ENCODE measurements around the gene CPNE1. TPM values are rescaled to one million over a fixed set of nuclear protein-coding genes. Genes with fewer than 3 reads are reported as not detected.

Gene CPNE1
- total RNA-seq, 3 donors from 2014 or later (not counting 1 experiment from before 2014, with no cell fraction given), result 298 to 342 (median 334) TPM

DNA sequence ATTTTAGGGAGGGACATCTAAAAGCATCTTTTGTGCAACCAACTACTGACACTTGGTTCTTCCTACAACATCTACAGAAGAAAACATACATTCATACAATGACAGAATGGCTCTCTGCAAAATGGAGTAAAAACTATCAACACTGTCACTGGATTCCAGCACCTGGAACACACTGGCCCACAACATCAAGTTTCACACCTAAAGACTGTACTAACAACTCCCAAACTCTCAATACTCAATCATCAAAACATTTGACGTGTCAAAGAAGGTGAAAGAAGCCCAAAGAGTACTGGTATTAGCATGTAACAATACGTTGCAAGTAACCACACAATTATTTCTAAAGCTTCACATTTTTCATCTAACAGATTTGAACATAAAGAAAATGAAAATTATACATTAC, 2.1 kb downstream of the CPNE1 start:
- ATAC-seq, result no peak
- peak overlapping the region; percentile 96 for H3K4me3 Mint-ChIP-seq
- H3K27me3 Mint-ChIP-seq (ENCODE audit: low read depth in 2 of 2), result no peaks in the 10 kb centered on the region
- peaks cover 63 to 66% of the 10 kb centered on the region in 2 donors for H3K4me1 Mint-ChIP-seq
- Histone ChIP-seq H3K27me3 (ENCODE audit: control insufficient read depth, insufficient read depth, low read length) (no peaks in the 10 kb centered on the region), H3K4me3 (ENCODE audit: low read length) (no peak overlapping the region), H3K9me3 (ENCODE audit: control insufficient read depth, insufficient read depth, low read length) (no peaks in the 10 kb centered on the region), H3K27ac (ENCODE audit: low read length) (peak overlapping the region; percentile 67), H3K4me1 (ENCODE audit: control insufficient read depth, insufficient read depth, low read length) (peaks cover 34% of the 10 kb centered on the region), H3K36me3 (ENCODE audit: control insufficient read depth, insufficient read depth, low read length) (no peaks in the 10 kb centered on the region)
- WGBS (ENCODE audit: insufficient coverage), result 19% methylated on average over 2 of the region's 2 CpGs
- DNase-seq, result peak in 1 of 2 donors; percentile 28
- peak overlapping the region in 1 of 2 donors; percentile 100 for H3K27ac Mint-ChIP-seq
- intact Hi-C loops (cut with micrococcal nuclease), result loop anchor here (5.0 kb wide), 1 partner anchor 35 kb away; the partner anchor contains the start of genes NFS1 and ROMO1
- no peaks in the 10 kb centered on the region for H3K36me3 Mint-ChIP-seq
- no peaks in the 10 kb centered on the region for H3K9me3 Mint-ChIP-seq
- TF ChIP-seq, protein P1, sequence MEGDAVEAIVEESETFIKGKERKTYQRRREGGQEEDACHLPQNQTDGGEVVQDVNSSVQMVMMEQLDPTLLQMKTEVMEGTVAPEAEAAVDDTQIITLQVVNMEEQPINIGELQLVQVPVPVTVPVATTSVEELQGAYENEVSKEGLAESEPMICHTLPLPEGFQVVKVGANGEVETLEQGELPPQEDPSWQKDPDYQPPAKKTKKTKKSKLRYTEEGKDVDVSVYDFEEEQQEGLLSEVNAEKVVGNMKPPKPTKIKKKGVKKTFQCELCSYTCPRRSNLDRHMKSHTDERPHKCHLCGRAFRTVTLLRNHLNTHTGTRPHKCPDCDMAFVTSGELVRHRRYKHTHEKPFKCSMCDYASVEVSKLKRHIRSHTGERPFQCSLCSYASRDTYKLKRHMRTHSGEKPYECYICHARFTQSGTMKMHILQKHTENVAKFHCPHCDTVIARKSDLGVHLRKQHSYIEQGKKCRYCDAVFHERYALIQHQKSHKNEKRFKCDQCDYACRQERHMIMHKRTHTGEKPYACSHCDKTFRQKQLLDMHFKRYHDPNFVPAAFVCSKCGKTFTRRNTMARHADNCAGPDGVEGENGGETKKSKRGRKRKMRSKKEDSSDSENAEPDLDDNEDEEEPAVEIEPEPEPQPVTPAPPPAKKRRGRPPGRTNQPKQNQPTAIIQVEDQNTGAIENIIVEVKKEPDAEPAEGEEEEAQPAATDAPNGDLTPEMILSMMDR (IDR thresholded peaks at IDR 0.05), result no peak

DNA sequence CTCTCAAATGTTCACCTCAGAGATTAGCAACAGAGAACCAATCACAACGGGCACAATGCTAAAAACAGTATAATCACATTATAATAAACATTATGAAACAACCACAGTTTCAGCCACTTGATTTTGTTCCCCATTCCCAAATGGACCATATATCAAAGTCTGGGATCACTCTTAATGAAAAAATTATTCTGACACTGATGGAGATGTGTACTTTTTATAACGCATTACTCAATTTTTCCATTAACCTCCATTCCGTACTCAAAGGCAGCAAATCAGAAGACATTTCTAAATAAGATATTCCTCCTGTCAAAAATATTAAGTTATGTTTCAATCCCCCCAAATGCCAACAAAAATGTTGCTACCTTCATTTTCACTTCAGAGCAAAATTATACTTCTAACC, 2.8 kb downstream of the CPNE1 start:
- 22% methylated on average over 3 of the region's 3 CpGs for WGBS (ENCODE audit: insufficient coverage)
- H3K36me3 Mint-ChIP-seq, result no peaks in the 10 kb centered on the region
- Histone ChIP-seq H3K27ac (ENCODE audit: low read length) (peak overlapping the region; percentile 67), H3K9me3 (ENCODE audit: control insufficient read depth, insufficient read depth, low read length) (no peaks in the 10 kb centered on the region), H3K4me1 (ENCODE audit: control insufficient read depth, insufficient read depth, low read length) (peaks cover 36% of the 10 kb centered on the region), H3K27me3 (ENCODE audit: control insufficient read depth, insufficient read depth, low read length) (no peaks in the 10 kb centered on the region), H3K36me3 (ENCODE audit: control insufficient read depth, insufficient read depth, low read length) (peaks cover 5% of the 10 kb centered on the region), H3K4me3 (ENCODE audit: low read length) (no peak overlapping the region)
- H3K27me3 Mint-ChIP-seq (ENCODE audit: low read depth in 2 of 2), result no peaks in the 10 kb centered on the region
- peak overlapping the region; percentile 96 for H3K4me3 Mint-ChIP-seq
- ATAC-seq (no peak), DNase-seq (no peak)
- no peaks in the 10 kb centered on the region for H3K9me3 Mint-ChIP-seq
- TF ChIP-seq, protein P1 (IDR thresholded peaks at IDR 0.05), result no peak
- peaks cover 69 to 73% of the 10 kb centered on the region in 2 donors for H3K4me1 Mint-ChIP-seq
- intact Hi-C loops (cut with micrococcal nuclease), result loop anchor here (5.0 kb wide), 1 partner anchor 35 kb away; the partner anchor contains the start of genes NFS1 and ROMO1
- H3K27ac Mint-ChIP-seq, result peak overlapping the region in 1 of 2 donors; percentile 100

DNA sequence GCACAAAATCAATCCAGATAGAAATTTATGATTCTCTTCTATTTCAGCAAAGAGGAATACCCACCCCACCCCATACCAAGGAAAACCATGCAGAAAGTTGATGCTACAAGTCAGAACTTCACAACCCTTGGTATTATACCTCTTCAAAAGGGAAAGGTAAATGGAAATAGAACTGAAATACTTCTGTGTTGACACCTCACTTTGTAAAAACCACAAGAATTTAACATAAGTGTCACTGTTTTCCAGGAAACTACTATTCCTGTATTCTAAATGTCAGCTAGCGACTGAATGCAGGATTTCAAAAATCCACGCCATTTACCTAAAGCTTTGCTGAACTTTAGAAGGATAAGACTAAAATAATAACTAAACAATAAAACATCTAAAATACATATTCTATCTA, 3.6 kb downstream of the CPNE1 start:
- Histone ChIP-seq H3K4me1 (ENCODE audit: control insufficient read depth, insufficient read depth, low read length) (peaks cover 39% of the 10 kb centered on the region), H3K9me3 (ENCODE audit: control insufficient read depth, insufficient read depth, low read length) (no peaks in the 10 kb centered on the region), H3K27ac (ENCODE audit: low read length) (peak overlapping the region; percentile 67), H3K4me3 (ENCODE audit: low read length) (no peak overlapping the region), H3K36me3 (ENCODE audit: control insufficient read depth, insufficient read depth, low read length) (peaks cover 10% of the 10 kb centered on the region), H3K27me3 (ENCODE audit: control insufficient read depth, insufficient read depth, low read length) (no peaks in the 10 kb centered on the region)
- H3K36me3 Mint-ChIP-seq, result no peaks in the 10 kb centered on the region
- H3K4me3 Mint-ChIP-seq, result peak overlapping the region; percentile 96
- no peaks in the 10 kb centered on the region for H3K27me3 Mint-ChIP-seq (ENCODE audit: low read depth in 2 of 2)
- ATAC-seq (no peak), DNase-seq (peak in 1 of 2 donors; percentile 31)
- 33% methylated on average over 1 of the region's 2 CpGs for WGBS (ENCODE audit: insufficient coverage)
- intact Hi-C loops (cut with micrococcal nuclease), result loop anchor here (5.0 kb wide), 1 partner anchor 36 kb away; the partner anchor contains the start of genes NFS1 and ROMO1
- no peaks in the 10 kb centered on the region for H3K9me3 Mint-ChIP-seq
- TF ChIP-seq, protein P1 (IDR thresholded peaks at IDR 0.05), result no peak
- peaks cover 78 to 80% of the 10 kb centered on the region in 2 donors for H3K4me1 Mint-ChIP-seq
- peak overlapping the region in 1 of 2 donors; percentile 100 for H3K27ac Mint-ChIP-seq

Data from natural killer cell (primary cell).